ENCODE results near the gene RBM3. TPM values are rescaled to one million over a fixed set of nuclear protein-coding genes. Genes with fewer than 3 reads are reported as not detected.
"Not testable (repeated sequence)": the region's sequence is repeated elsewhere in the genome, so short reads cannot be mapped to it uniquely, and the experiment has no call there.

Gene RBM3
- total and polyA plus RNA-seq, 10 of the 15 experiments (the other 5 are each of a cell fraction or from before 2014, with no cell fraction given) = 170 to 467 (median 259) TPM

- ChIA-PET POLR2A (interaction anchor here (1.5 kb wide), 1 partner anchor 11 kb away, joined by 5 read pairs; no protein-coding TSS in a partner anchor), SMC1A (ENCODE audit: uncharacterized antibody, unreplicated experiment) (no interaction called here)
- in situ Hi-C loops (cut with MboI) = no loop called here
Measured at GRCh38 chrX:48548871-48549270, 25.4 kb upstream of the RBM3 start.

GRCh38 chrX:48555731-48556325 lies 18.5 kb upstream of the RBM3 start:
- ATAC-seq; BruUV-seq (replicated peaks); SMC1A ChIA-PET (ENCODE audit: uncharacterized antibody, unreplicated experiment); H3K9me3 ChIP-seq (replicated peaks; ENCODE audit: control insufficient read depth, insufficient read depth, low read length); H3K4me1 ChIP-seq (ENCODE audit: control insufficient read depth, insufficient read depth, low read length); H3K79me2 ChIP-seq (ENCODE audit: control insufficient read depth, insufficient read depth, low read length); H3K4me2 ChIP-seq (ENCODE audit: control insufficient read depth, insufficient read depth); DNase-seq (ENCODE audit: low read depth, low spot score); FAIRE-seq; H3K27me3 ChIP-seq (replicated peaks in 1 of 2; ENCODE audit: control insufficient read depth in 2 of 2, insufficient read depth in 2 of 2, low read length in 1 of 2); H3K4me3 ChIP-seq; H4K20me1 ChIP-seq (ENCODE audit: control insufficient read depth, insufficient read depth); H3K36me3 ChIP-seq (ENCODE audit: control insufficient read depth in 2 of 2, insufficient read depth in 2 of 2, low read length in 1 of 2); H2AFZ ChIP-seq (ENCODE audit: control insufficient read depth, low read depth, low read length); RAD21 ChIA-PET (ENCODE audit: unreplicated experiment); H3K27ac ChIP-seq (ENCODE audit: control insufficient read depth, insufficient read depth); in situ Hi-C loops (cut with MboI); intact Hi-C loops (cut with micrococcal nuclease; ENCODE audit: unreplicated experiment); H3K9ac ChIP-seq (ENCODE audit: control insufficient read depth, insufficient read depth, low read length); CTCF ChIA-PET; POLR2A ChIA-PET: not testable (repeated sequence)
- 73% methylated on average over 9 of the region's 9 CpGs for WGBS (ENCODE audit: insufficient coverage, insufficient replicate concordance, low lambda C conversion rate, missing lambda C conversion rate)

More at GRCh38 chrX:48548871-48549270, 25.4 kb upstream of the RBM3 start:
- Histone ChIP-seq H3K4me1 (ENCODE audit: control insufficient read depth, insufficient read depth, low read length) (no peaks in the 10 kb centered on the region), H3K36me3 (ENCODE audit: control insufficient read depth in 2 of 2, insufficient read depth in 2 of 2, low read length in 1 of 2) (peaks cover 0 to 5% of the 10 kb centered on the region in 2 experiments; a peak in 2 of 4 replicates), H3K27me3 (replicated peaks in 1 of 2; ENCODE audit: control insufficient read depth in 2 of 2, insufficient read depth in 2 of 2, low read length in 1 of 2) (no peaks in the 10 kb centered on the region), H3K27ac (ENCODE audit: control insufficient read depth, insufficient read depth) (no peak overlapping the region), H2AFZ (ENCODE audit: control insufficient read depth, low read depth, low read length) (no peak overlapping the region), H3K4me2 (ENCODE audit: control insufficient read depth, insufficient read depth) (no peak overlapping the region), H3K79me2 (ENCODE audit: control insufficient read depth, insufficient read depth, low read length) (no peaks in the 10 kb centered on the region), H3K9ac (ENCODE audit: control insufficient read depth, insufficient read depth, low read length) (no peak overlapping the region), H3K9me3 (replicated peaks; ENCODE audit: control insufficient read depth, insufficient read depth, low read length) (no peaks in the 10 kb centered on the region; the same call in 2 of the 3 replicates), H3K4me3 (no peak overlapping the region), H4K20me1 (ENCODE audit: control insufficient read depth, insufficient read depth) (no peaks in the 10 kb centered on the region)
- no peak for ATAC-seq
- intact Hi-C loops (cut with micrococcal nuclease; ENCODE audit: unreplicated experiment) = no loop called here
- CTCF ChIA-PET = no interaction called here
- RAD21 ChIA-PET (ENCODE audit: unreplicated experiment) = no interaction called here
- WGBS (ENCODE audit: insufficient coverage, insufficient replicate concordance, low lambda C conversion rate, missing lambda C conversion rate) = 72% methylated on average over 3 of the region's 3 CpGs
- no TSS peak for BruUV-seq (replicated peaks)
- TF ChIP-seq LARP7 (IDR thresholded peaks at IDR 0.05) = no peak
- no peak for TF ChIP-seq SUZ12 (IDR thresholded peaks at IDR 0.05; ENCODE audit: unreplicated experiment)
- no peak for TF ChIP-seq ZBED1 (IDR thresholded peaks at IDR 0.05; ENCODE audit: borderline replicate concordance)
- TF ChIP-seq RAD21 (IDR thresholded peaks at IDR 0.05; ENCODE audit: insufficient read depth, low read depth, low read length) = no peak
- TF ChIP-seq USF1 (IDR thresholded peaks at IDR 0.05; ENCODE audit: borderline replicate concordance, extremely low read length, insufficient read depth, low read depth, low read length) = no peak
- no peak for TF ChIP-seq RCOR1 (conservative IDR thresholded peaks at IDR 0.05; ENCODE audit: low read depth, low read length)
- TF ChIP-seq ZNF274 (IDR thresholded peaks at IDR 0.05; ENCODE audit: insufficient read depth, insufficient read length) = no peak
- TF ChIP-seq SMAD1 (IDR thresholded peaks at IDR 0.05; ENCODE audit: low read depth, partially characterized antibody) = no peak
- TF ChIP-seq EED (IDR thresholded peaks at IDR 0.05; ENCODE audit: low read depth) = no peak
- no peak for TF ChIP-seq ASH2L (IDR thresholded peaks at IDR 0.05; ENCODE audit: borderline replicate concordance, low read depth)
- no peak for TF ChIP-seq HSF1 (IDR thresholded peaks at IDR 0.05; ENCODE audit: low read depth, low read length)
- TF ChIP-seq CREB1 (IDR thresholded peaks at IDR 0.05; ENCODE audit: low read depth) = no peak
- TF ChIP-seq JUND (IDR thresholded peaks at IDR 0.05; ENCODE audit: low read depth, low read length) = no peak
- TF ChIP-seq JUNB (IDR thresholded peaks at IDR 0.05) = no peak
- TF ChIP-seq CBX5 (IDR thresholded peaks at IDR 0.05; ENCODE audit: low read depth) = no peak
- no peak for TF ChIP-seq SUPT20H (IDR thresholded peaks at IDR 0.05; ENCODE audit: borderline replicate concordance, control insufficient read depth, low read depth, low read length)
- no peak for FAIRE-seq
- DNase-seq (ENCODE audit: low read depth, low spot score) = no peak
